Bone marrow (tissue), 2 donors: ENCODE data around the gene RACK1.
"Not testable (repeated sequence)": the region's sequence is repeated elsewhere in the genome, so short reads cannot be mapped to it uniquely, and the experiment has no call there.

ENCODE experiments used
- DNase-seq, 2 donors: peaks; one replicate each; lab custom pipeline; 2025; lab: John Stamatoyannopoulos, UW

Gene RACK1

DNA sequence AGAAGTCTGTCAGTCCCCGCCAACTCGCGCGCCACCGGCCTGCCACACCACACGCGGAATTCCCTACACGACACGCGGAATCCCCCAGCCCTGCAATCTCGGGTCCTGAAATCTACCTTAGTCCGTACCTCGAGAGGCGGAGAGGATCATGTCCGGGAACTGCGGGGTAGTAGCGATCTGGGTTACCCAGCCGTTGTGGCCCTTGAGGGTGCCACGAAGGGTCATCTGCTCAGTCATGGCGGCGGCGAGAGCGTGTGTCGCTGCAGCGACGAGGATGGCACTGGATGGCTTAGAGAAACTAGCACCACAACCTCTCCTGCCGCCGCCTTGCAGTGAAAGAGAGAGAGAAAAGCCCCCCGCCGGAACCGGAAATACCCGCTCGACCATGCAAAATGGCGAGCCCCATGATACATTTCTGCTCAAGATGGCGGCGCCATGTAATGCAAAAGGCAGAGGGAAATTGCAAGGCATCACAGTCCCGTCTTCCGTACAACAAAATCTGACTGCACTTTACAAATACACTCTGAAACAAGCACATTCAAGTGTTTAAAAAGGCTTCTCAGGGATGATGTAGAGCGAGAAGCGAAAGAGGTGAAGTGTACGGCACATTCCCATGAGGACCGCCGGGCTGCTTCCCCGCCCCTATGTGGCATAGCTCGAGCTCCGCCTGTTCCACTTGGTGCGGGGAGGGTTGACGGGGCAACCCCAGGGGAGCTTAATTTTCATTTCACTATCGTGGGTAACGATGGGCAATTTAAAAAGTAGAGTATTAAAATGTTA is at the start of gene RACK1:
Gene RACK1, minus strand, starts transcription at position 343 of the 780 bp plus-strand sequence. Its CDS starts 106 bp downstream, at position 237.
- no peak for DNase-seq

DNA sequence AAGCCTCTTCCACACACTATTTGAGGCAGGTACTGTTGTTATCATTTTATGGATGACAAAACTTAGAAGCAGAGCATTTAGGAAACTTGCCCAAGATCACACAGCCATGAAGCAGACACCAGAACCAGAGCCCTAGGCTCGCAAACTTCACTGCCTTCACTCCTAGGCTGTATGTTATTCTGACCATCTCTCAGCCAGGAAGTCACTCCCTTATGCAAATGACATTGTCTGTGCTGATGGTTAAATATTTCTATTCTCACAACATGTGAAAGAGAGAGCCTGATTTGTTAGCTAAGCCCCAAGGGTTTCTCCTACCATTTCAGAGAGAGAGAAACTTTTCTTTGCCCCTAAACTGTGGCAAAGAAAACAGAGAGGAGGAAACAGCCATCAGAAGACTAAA is 43.6 kb upstream of the RACK1 start:
- not testable (repeated sequence) for DNase-seq

DNA sequence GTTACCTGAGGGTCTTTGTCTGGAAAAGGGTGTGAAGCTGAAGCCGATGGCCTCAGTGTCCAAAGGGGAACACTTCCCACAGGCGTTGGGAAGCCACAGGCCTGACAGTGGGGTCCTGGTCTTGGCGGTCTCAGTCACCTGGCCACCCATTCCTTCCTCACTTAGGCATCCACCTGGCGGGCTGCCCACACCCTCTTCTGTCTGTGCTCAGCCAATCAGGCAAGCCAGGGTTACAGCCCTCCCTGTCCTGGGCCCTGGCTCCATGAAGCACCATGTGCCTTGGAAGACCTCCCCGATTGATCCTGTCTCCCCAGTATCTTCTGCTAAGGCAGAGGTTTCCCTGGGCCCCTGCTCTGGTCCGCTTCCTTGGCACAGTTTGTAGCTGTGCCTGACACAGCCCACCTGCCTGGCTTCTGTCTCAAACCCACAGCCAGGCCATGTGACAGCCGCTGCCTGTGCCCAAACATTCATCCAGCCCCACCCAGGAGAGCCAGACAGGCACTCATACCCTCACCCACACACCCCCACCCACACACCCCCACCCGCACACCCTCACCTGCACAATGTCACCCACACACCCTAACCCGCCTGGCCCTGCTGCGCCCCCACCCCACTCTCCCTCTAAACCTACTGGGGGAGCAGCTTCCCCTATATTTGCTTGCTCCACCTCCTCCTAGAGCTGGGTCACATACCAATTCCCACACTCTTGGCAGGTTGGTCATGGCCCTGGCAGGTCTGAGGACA is 42.4 kb upstream of the RACK1 start:
- not testable (repeated sequence) for DNase-seq

GRCh38 chr5:181283841-181284755 is 40.4 kb upstream of the RACK1 start:
- not testable (repeated sequence) for DNase-seq

DNA sequence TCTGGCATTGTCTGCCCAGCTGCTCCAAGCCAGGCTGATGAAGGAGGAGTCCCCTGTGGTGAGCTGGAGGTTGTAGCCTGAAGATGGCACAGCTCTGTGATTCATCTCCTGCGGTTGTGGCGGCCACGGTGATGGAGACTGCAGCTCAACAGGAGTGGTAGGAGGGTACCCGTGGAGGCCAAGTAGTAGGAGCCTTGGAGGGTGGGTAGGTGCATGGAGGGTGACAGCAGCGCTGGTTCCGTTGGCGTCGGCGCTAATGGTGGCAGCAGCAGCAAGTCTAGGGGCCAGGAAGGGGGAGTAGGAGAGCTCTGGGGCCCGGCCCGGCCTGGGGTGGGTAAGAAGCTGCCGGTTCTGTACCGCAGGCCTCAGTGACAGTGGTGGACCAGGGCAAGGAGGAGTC is 39.6 kb upstream of the RACK1 start:
- DNase-seq, result no peak

- DNase-seq, result no peak
These were observed 39.2 kb upstream of the RACK1 start for GRCh38 chr5:181282874-181283273.

GRCh38 chr5:181282415-181282814 is 38.7 kb upstream of the RACK1 start:
- DNase-seq, result not testable (repeated sequence)

DNA sequence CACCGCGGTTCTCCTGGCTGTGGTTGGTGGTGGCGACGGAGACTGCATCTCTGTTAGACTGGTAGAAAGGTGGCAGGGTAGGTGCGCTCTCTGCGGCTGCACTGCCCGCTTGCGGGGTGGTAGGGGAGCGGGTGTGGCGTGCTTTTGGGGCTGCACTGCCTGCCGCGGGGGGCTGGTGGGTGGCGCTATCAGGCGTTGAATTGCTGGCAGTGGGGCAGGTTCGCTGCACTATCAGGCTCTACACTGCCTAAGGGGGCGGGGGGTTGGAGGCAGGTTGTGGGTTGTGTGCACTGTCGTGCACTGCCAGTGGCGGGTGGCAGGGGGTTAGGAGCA is 38.2 kb upstream of the RACK1 start:
- no peak for DNase-seq

DNA sequence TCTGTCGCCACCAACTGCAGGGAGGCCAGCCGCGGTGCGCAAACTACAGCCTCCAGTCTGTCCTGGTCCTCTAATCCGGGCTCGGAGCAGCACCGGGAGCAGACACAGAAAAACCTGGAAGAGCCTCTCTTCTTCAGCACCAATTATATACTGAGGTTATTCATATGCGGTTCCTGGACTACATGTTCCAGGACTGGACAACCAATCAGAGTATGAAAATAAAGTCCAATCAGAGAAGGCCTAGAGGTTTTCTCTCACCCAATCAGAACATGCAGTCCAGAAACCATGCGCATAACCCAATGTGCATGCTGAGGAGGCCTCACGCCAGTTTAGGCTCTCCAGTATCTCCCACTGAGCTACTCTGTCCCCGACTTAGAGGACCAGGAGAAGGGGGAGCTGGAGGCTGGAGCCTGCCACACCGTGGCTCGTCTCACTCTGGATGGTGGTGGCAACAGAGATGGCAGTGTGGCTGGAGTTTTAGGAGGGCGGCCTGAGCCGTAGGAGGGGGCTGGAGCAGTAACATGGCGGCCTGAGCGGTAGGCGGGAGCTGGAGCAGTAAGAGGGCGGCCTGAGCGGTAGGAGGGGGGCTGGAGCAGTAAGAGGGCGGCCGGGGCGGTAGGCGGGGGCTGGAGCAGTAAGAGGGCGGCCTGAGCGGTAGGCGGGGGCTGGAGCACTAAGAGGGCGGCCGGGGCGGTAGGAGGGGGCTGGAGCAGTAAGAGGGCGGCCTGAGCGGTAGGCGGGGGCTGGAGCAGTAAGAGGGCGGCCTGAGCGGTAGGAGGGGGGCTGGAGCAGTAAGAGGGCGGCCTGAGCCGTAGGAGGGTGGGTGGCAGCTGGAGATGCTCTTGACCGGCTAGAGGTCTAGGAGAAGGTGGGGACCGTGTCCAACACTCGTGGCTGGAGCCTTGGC is 37.6 kb upstream of the RACK1 start:
- DNase-seq, result no peak

- no peak for DNase-seq
These were observed 36.6 kb upstream of the RACK1 start for GRCh38 chr5:181280251-181280762.

DNA sequence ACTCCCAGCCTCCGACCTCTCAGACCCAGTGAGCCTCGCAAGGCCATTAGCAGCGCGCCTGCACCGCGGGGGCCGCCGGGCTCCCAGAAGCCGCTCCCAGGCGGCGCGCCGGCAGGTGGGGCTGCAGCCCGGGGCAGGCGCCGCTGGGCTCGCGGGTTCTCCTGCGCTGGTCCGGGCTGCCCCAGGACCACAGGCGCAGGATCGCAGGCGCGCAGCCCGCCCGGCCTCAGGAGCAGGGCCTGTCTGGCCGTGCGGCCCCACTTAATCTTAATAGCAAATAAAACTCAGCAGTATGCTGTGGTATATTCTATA is 29.7 kb upstream of the RACK1 start:
- not testable (repeated sequence) for DNase-seq

- DNase-seq, result no peak
These were observed 27.4 kb upstream of the RACK1 start for GRCh38 chr5:181271081-181271480.

GRCh38 chr5:181267907-181268306 is 24.2 kb upstream of the RACK1 start:
- not testable (repeated sequence) for DNase-seq

DNA sequence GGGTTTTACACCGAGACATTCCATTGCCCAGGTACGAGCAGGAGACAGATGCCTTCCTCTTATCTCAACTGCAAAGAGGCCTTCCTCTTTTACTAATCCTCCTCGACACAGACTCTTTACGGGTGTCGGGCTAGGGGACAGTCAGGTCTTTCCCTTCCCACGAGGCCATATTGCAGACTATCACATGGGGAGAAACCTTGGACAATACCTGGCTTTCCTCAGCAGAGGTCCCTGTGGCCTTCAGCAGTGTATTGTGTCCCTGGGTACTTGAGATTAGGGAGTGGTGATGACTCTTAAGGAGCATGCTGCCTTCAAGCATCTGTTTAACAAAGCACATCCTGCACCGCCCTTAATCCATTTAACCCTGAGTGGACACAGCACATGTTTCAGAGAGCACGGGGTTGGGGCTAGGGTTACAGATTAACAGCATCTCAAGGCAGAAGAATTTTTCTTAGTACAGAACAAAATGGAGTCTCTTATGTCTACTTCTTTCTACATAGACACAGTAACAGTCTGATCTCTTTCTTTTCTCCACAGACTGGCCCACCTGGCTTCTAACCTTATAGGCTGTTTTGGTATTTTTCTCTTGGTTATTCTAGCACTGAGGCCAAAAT is 23.7 kb upstream of the RACK1 start:
- DNase-seq, result not testable (repeated sequence)

GRCh38 chr5:181265092-181265671 is 21.5 kb upstream of the RACK1 start:
- no peak for DNase-seq

DNA sequence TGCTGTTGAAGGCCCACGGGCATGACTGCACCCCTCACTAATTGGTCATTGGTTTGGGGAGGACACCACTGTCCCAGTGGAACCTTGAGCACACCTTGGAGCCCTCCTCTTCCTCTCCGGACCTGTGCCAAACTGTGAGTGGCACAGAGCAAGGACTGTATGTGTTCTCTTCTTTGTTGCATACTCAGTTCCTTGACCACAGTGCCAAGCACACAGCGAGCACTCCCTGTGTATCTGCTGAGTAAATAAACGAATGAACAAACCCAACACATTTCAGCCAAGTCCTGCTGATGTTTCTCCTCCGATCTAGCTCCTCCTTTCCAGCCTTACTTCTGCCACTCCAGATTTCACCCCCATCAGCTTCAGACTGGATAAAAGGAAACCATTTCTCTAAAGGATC is 19.9 kb upstream of the RACK1 start:
- no peak for DNase-seq

GRCh38 chr5:181261320-181262049 is 17.8 kb upstream of the RACK1 start:
- no peak for DNase-seq

- no peak for DNase-seq
These were observed 17.1 kb upstream of the RACK1 start, which contains the start of gene TRIM52 for GRCh38 chr5:181260720-181261319. Gene TRIM52 (minus strand): TSS chr5:181261143. CDS start chr5:181260813, 330 bp downstream.
